Skeletal muscle satellite cell (primary cell): Measurements from ENCODE around the gene ATRNL1.
A peak's percentile ranks its signal among the peaks of the same experiment; 100 is the strongest.

Experiments used
- H3K27me3 ChIP-seq: 2 replicates; pipeline ENCODE4 v1.7.0; 2013; ENCODE audit warnings: low read length; ENCODE audit not compliant: control insufficient read depth, insufficient read depth
- H3K36me3 ChIP-seq: 2 replicates; pipeline ENCODE4 v1.7.0; 2013; ENCODE audit warnings: mild to moderate bottlenecking, control low read depth, low read length; ENCODE audit not compliant: insufficient read depth
- H3K4me1 ChIP-seq: 2 replicates; pipeline ENCODE4 v1.7.0; 2013; ENCODE audit warnings: low read length; ENCODE audit not compliant: control insufficient read depth, insufficient read depth
- H3K4me2 ChIP-seq: 2 replicates; pipeline ENCODE4 v1.7.0; 2013; ENCODE audit warnings: mild to moderate bottlenecking, low read length
- H3K4me3 ChIP-seq: 2 replicates; pipeline ENCODE4 v1.7.0; 2013; ENCODE audit warnings: low read length
- H3K9ac ChIP-seq: 2 replicates; pipeline ENCODE4 v1.7.0; 2013; ENCODE audit warnings: mild to moderate bottlenecking, low read depth, low read length, moderate library complexity
- H3K9me3 ChIP-seq: replicated peaks from 2 replicates; pipeline ENCODE4 v1.7.0; 2013; ENCODE audit warnings: mild to moderate bottlenecking, control low read depth, low read length

Gene ATRNL1

GRCh38 chr10:115773832-115774231, 680.7 kb downstream of the ATRNL1 start:
- Histone ChIP-seq H3K9ac (peak overlapping the region; percentile 66), H3K4me1 (peaks cover 35% of the 10 kb centered on the region), H3K36me3 (no peaks in the 10 kb centered on the region), H3K9me3 (no peaks in the 10 kb centered on the region), H3K4me2 (no peak overlapping the region), H3K27me3 (no peaks in the 10 kb centered on the region), H3K4me3 (no peak overlapping the region)

- Histone ChIP-seq H3K9me3 (no peaks in the 10 kb centered on the region), H3K4me1 (peaks cover 31% of the 10 kb centered on the region), H3K4me2 (no peak overlapping the region), H3K36me3 (no peaks in the 10 kb centered on the region), H3K4me3 (no peak overlapping the region), H3K9ac (peak overlapping the region; percentile 31), H3K27me3 (no peaks in the 10 kb centered on the region)
Observed at GRCh38 chr10:115774721-115775120, 681.6 kb downstream of the ATRNL1 start.

- Histone ChIP-seq H3K27me3 (no peaks in the 10 kb centered on the region), H3K4me1 (peaks cover 23% of the 10 kb centered on the region), H3K9ac (no peak overlapping the region), H3K36me3 (no peaks in the 10 kb centered on the region), H3K4me2 (no peak overlapping the region), H3K9me3 (no peaks in the 10 kb centered on the region), H3K4me3 (no peak overlapping the region)
Observed at GRCh38 chr10:115777646-115778045, 684.5 kb downstream of the ATRNL1 start.

DNA sequence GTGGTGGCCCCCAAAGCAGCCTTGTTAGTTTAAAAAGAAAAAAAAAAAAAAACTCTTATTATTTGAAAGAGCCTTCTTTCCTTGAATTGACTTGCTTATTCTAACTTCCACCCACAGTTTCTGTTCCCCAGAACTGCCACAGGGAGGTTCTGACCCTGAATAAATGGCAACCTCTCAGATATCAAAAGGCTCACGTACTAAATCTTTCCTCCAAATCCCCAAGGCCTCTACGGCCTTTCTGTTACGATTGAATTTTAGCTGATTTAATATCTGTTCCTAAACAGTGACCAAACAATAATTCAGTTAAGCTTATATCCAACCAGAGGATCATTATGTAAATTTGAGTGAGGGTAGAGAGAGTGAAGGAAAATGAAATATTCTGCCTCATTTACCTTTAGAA, 697.1 kb downstream of the ATRNL1 start:
- Histone ChIP-seq H3K4me1 (peaks cover 5% of the 10 kb centered on the region), H3K4me3 (no peak overlapping the region), H3K4me2 (no peak overlapping the region), H3K9me3 (no peaks in the 10 kb centered on the region), H3K36me3 (no peaks in the 10 kb centered on the region), H3K27me3 (no peaks in the 10 kb centered on the region), H3K9ac (no peak overlapping the region)

DNA sequence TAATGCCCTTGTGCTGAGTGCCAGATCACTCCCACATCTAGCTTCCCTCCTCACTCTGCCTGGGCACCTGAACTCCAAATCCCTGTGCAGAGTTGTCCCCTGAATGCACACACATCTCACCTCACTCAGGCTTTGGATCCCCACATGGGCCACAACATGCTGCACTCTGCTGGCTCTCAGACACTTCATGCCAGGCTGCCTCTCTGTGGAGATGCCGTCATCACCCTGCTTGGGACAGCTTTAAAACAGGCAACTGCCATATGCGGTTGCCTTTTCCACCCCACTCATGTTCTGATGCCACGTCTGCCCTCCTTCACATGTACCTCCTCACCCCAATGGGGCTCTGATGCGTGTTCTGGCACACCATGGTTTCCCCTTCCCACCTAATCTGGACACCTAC, 702.8 kb downstream of the ATRNL1 start:
- Histone ChIP-seq H3K4me1 (peaks cover 5% of the 10 kb centered on the region), H3K4me2 (no peak overlapping the region), H3K27me3 (no peaks in the 10 kb centered on the region), H3K9ac (no peak overlapping the region), H3K9me3 (no peaks in the 10 kb centered on the region), H3K36me3 (no peaks in the 10 kb centered on the region), H3K4me3 (no peak overlapping the region)

DNA sequence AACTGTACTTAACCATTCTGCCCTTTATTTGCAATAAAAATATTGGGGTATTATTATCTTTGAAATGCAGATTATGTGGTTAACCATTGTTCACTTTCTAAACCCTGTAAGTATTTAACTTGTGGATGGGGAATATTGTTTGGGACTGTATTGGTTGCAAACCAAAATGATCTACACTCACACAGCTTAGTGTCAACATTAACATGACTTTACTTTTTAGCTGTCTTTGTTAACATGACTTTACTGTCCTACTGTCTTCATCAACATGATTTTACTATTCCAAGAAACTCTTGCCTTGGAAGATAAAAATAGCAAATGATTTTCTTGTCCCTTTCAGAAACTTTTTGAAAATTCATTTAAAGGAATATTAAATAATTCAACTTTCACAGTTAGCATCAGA, 708.3 kb downstream of the ATRNL1 start:
- no peak overlapping the region for H3K4me2 ChIP-seq
- no peak overlapping the region for H3K9ac ChIP-seq
- no peaks in the 10 kb centered on the region for H3K27me3 ChIP-seq
- H3K4me1 ChIP-seq, result no peaks in the 10 kb centered on the region
- H3K36me3 ChIP-seq, result no peaks in the 10 kb centered on the region
- no peak overlapping the region for H3K4me3 ChIP-seq
- no peaks in the 10 kb centered on the region for H3K9me3 ChIP-seq

DNA sequence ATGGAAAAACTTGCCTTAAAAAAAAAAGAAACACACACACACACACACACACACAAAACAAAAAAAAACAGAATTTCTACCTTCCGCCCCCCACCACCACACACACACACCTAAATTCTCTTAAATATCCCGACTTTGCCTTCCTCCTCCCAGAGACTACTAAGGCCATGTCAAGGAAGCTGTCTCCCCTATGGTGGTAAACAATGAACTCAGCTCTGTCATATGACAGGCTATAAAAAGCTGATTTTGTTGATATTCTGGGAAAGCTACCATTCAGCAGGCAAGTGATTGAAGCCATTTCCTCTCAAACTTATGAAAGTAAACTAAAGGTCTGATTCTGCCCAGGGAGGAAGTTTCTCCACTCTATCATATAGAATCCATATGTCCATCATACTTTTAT, 708.8 kb downstream of the ATRNL1 start:
- Histone ChIP-seq H3K36me3 (no peaks in the 10 kb centered on the region), H3K4me1 (no peaks in the 10 kb centered on the region), H3K4me3 (no peak overlapping the region), H3K27me3 (no peaks in the 10 kb centered on the region), H3K9me3 (no peaks in the 10 kb centered on the region), H3K9ac (no peak overlapping the region), H3K4me2 (no peak overlapping the region)

DNA sequence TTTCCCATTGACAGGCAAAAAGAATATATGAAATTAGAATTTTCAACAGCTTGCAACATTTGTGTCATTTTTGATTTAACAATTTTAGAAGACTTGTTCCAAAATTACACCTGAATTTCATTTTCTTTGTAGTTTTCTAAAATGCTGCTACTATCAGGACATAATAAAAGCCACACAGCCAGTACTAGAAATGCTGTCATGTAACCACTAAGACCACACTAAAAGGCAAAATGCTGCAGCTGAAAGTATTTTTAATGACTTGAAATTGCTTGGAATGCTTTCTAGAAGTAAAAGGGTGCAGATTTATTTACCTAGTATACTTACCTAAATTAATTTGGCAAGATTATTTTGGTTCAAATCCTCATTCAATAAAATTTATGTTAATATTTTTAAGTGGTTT, 709.7 kb downstream of the ATRNL1 start:
- no peak overlapping the region for H3K9ac ChIP-seq
- H3K4me3 ChIP-seq, result no peak overlapping the region
- no peaks in the 10 kb centered on the region for H3K4me1 ChIP-seq
- H3K9me3 ChIP-seq, result no peaks in the 10 kb centered on the region
- H3K27me3 ChIP-seq, result no peaks in the 10 kb centered on the region
- H3K36me3 ChIP-seq, result no peaks in the 10 kb centered on the region
- H3K4me2 ChIP-seq, result no peak overlapping the region

DNA sequence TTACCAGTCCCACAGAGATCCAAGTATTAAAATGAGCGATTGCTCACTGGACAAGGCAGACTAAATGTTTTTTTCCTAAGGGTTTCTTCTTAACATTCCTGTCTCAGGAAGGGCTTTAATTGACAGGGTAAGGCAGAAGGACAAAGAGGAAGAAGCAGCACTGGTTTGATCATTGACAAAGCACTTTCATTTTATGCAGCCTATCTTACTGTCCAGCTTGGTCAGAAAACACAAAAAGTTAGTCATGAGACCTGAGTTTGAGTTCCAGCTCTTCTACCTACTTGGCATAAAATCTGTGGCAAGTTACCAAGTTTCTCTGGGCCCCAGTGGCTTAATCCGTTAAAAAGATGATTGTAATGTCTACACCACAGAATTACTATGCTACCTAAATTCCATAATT, 721.4 kb downstream of the ATRNL1 start:
- no peaks in the 10 kb centered on the region for H3K36me3 ChIP-seq

DNA sequence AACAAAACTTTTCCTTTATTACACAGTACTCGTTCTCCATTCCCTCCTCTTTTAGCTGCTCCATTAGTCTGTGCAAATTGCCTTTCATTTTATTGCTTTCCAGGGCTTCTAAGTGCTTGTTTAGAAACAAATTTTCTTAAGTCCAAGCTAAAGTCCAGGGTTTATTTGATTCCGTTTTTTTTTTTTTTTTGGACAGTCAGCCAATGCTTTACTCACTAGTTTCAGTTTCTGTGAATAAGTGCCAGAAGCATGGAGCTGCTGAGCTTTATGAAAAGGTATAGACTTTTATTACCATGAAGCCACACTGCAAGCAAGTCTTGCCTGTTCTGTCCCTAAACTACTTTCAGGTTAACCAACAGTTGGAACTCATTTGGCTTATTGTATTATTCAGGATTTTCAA, 724.8 kb downstream of the ATRNL1 start:
- Histone ChIP-seq H3K36me3 (no peaks in the 10 kb centered on the region), H3K9ac (peak overlapping the region; percentile 46), H3K4me1 (no peaks in the 10 kb centered on the region), H3K4me3 (peak overlapping the region; percentile 49), H3K9me3 (no peaks in the 10 kb centered on the region), H3K4me2 (peak overlapping the region; percentile 62), H3K27me3 (no peaks in the 10 kb centered on the region)

More for the DNA sequence above, 721.4 kb downstream of the ATRNL1 start:
- no peaks in the 10 kb centered on the region for H3K9me3 ChIP-seq
- H3K4me2 ChIP-seq, result no peak overlapping the region
- H3K4me3 ChIP-seq, result no peak overlapping the region
- H3K4me1 ChIP-seq, result no peaks in the 10 kb centered on the region
- H3K9ac ChIP-seq, result no peak overlapping the region
- H3K27me3 ChIP-seq, result no peaks in the 10 kb centered on the region

DNA sequence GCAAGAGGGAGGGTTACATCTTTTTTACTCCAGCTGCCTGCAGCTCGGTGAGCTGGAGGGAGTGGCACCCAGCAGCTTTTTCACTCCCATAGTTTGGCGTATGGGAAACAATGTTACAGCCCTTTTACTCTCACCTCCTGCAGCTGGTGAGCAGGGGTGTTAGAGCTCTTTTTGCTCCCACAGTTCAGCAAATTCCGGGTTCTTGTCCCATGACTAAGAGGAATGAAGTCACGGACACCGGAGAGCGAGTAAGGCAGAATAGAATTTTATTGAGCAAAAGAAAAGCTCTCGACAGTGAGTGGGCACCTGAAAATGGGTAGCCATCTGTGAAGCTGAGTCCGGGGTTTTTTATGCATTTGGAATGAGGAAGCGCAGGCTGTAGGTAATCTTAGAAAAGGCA, 733.2 kb downstream of the ATRNL1 start:
- no peak overlapping the region for H3K9ac ChIP-seq
- H3K4me1 ChIP-seq, result peaks cover 33% of the 10 kb centered on the region
- H3K27me3 ChIP-seq, result no peaks in the 10 kb centered on the region
- H3K4me3 ChIP-seq, result no peak overlapping the region
- no peaks in the 10 kb centered on the region for H3K36me3 ChIP-seq
- H3K9me3 ChIP-seq, result no peaks in the 10 kb centered on the region
- no peak overlapping the region for H3K4me2 ChIP-seq

GRCh38 chr10:115827231-115828009, 734.3 kb downstream of the ATRNL1 start:
- Histone ChIP-seq H3K4me3 (no peak overlapping the region), H3K4me1 (peaks cover 33% of the 10 kb centered on the region), H3K9me3 (no peaks in the 10 kb centered on the region), H3K4me2 (no peak overlapping the region), H3K9ac (no peak overlapping the region), H3K36me3 (no peaks in the 10 kb centered on the region), H3K27me3 (no peaks in the 10 kb centered on the region)
